Activated CD4-positive, alpha-beta T cell treated with anti-CD3 and anti-CD28 coated beads for 36 hours (primary cell): ENCODE results near the gene TENM4. TPM values are rescaled to one million over a fixed set of nuclear protein-coding genes. Genes with fewer than 3 reads are reported as not detected.
"Not testable (repeated sequence)": the region's sequence is repeated elsewhere in the genome, so short reads cannot be mapped to it uniquely, and the experiment has no call there.

Experiments
- ATAC-seq: fragments of 200-7000 bp; cut with Tn5 transposase; one replicate; pipeline ENCODE4 v1.10.0; 2021; ENCODE audit warnings: mild to moderate bottlenecking, moderate library complexity
- CTCF ChIA-PET: fragments of 350-600 bp; sonication (Branson Sonifier 250); formaldehyde crosslinking; loops from one replicate; lab custom pipeline; 2021; ENCODE audit warnings: antibody characterized with exemption; lab: Charles Lee
- POLR2A ChIA-PET: fragments of 350-600 bp; sonication (Branson Sonifier 250); formaldehyde crosslinking; loops from one replicate; lab custom pipeline; 2021; ENCODE audit warnings: antibody characterized with exemption, inconsistent platforms; lab: Charles Lee
- DNase-seq: peaks from one replicate; pipeline ENCODE4 v3.0.0-alpha.2; 2020
- H3K27ac Mint-ChIP-seq: one replicate; pipeline ENCODE4 v1.8.0; 2021; ENCODE audit warnings: mixed read lengths
- H3K27me3 Mint-ChIP-seq: one replicate; pipeline ENCODE4 v1.8.0; 2021; ENCODE audit warnings: mixed read lengths
- H3K36me3 Mint-ChIP-seq: one replicate; pipeline ENCODE4 v1.8.0; 2021; ENCODE audit warnings: low read depth, mixed read lengths
- H3K4me1 Mint-ChIP-seq: one replicate; pipeline ENCODE4 v1.8.0; 2021; ENCODE audit warnings: mixed read lengths
- H3K4me3 Mint-ChIP-seq: one replicate; pipeline ENCODE4 v1.8.0; 2021; ENCODE audit warnings: mild to moderate bottlenecking, moderate library complexity, mixed read lengths
- H3K9me3 Mint-ChIP-seq: one replicate; pipeline ENCODE4 v1.8.0; 2021; ENCODE audit warnings: low read depth, mixed read lengths
- intact Hi-C, 2 experiments: fragments of 100-400 bp; cut with DNase I in 1 of 2; cut with micrococcal nuclease in 1 of 2; formaldehyde crosslinking; loops; one replicate each; pipeline versions ENCODE4 v1.14.2 to v1.15.1; 2022 to 2024; cut with DNase I, micrococcal nuclease
- total RNA-seq, 2 experiments: library from RNA; stranded (reverse); gene quantifications; one replicate each; pipeline ENCODE4 v1.2.3, GENCODE V29; 2021

Gene TENM4
- total RNA-seq, 2 experiments from 2014 or later = not detected

DNA sequence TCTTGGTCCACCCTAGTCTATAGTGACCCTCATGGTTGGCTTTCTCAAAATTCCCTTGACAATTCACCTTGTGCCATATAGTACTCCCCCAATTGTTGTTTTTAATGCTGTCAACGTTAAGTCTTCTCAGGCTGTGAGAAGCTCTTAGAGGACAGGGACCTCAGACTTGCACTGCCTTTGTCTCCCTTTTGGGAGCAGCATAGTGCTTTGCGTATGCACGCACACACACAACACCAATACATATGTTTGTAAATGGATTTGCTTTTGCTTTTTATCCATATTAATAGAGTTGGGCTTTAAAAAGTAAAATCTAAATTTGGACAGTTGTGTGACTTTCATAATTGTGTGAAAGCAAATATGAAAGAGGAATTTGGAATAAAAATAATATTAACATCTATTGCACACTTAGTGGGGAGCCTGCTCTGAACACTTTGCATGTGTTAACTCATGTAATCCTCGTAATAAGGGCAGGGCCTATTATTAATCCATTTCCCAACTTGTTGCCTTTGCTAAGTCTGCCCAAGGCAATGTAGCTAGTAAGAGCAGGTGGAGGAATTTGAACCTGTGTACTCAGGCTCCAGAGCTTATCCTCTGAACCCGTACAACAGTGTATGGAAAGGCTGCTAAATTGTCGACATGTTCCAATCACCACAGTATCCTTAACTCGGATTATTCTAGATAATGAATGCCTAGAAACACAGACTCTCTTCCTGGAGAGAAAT, 608.4 kb downstream of the TENM4 start:
- Mint-ChIP-seq H3K27me3 (no peaks in the 10 kb centered on the region), H3K36me3 (no peaks in the 10 kb centered on the region), H3K4me1 (no peaks in the 10 kb centered on the region), H3K9me3 (no peaks in the 10 kb centered on the region), H3K4me3 (no peak overlapping the region), H3K27ac (no peak overlapping the region)
- intact Hi-C loops = no loop called here
- ChIA-PET CTCF (no interaction called here), POLR2A (no interaction called here)
- DNase-seq = no peak
- no peak for ATAC-seq

DNA sequence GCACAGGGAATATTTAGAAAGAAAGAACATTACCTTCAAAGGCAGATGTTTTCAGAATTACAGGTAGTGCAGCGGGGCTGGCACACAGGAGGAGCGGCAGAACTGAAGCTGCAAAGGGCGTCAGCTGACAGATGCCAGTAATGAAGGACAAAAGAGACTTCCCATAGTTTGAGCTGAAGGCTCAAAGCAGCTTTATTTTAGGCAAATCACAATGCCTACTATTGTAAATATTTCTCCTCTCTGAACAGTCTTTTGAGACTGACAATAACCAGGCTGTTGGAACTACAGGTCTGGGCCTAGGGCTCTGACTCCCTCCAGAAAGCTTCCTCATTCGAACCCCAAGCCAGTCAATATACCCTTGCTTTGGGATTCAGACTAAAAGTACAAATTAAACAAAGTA, 609.3 kb downstream of the TENM4 start:
- intact Hi-C loops = no loop called here
- H3K36me3 Mint-ChIP-seq = no peaks in the 10 kb centered on the region
- DNase-seq = no peak
- ChIA-PET CTCF (no interaction called here), POLR2A (no interaction called here)
- no peaks in the 10 kb centered on the region for H3K4me1 Mint-ChIP-seq
- no peak overlapping the region for H3K4me3 Mint-ChIP-seq
- ATAC-seq = no peak
- no peaks in the 10 kb centered on the region for H3K27me3 Mint-ChIP-seq
- H3K27ac Mint-ChIP-seq = no peak overlapping the region
- H3K9me3 Mint-ChIP-seq = no peaks in the 10 kb centered on the region

DNA sequence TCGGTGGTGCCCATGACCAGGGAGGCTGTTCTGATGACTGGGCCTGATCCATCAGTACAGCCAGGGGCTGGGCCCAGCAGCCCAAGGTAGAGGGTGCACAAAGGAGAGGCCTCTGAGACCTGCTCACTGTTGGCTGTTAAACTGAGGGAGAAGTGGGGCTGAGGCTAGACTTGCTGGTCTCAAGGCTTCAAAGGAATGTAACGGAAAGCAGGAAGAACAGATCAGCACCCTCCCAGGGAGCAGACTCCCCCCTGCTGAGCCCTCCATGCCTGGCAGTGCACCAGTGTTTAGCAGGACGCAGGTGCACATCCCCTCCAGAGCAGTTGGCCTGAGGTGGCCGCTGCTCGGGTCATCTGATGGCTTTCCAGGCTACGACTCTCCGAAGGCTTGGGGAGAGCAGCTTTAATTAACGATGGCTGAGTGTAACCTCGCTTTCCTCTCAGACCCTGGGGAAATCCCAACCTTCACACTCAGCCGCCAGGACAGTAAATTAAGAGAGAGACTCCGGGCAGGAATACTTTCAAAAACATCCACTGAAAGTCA, 610.5 kb downstream of the TENM4 start:
- no peak overlapping the region for H3K27ac Mint-ChIP-seq
- ATAC-seq = no peak
- H3K36me3 Mint-ChIP-seq = no peaks in the 10 kb centered on the region

DNA sequence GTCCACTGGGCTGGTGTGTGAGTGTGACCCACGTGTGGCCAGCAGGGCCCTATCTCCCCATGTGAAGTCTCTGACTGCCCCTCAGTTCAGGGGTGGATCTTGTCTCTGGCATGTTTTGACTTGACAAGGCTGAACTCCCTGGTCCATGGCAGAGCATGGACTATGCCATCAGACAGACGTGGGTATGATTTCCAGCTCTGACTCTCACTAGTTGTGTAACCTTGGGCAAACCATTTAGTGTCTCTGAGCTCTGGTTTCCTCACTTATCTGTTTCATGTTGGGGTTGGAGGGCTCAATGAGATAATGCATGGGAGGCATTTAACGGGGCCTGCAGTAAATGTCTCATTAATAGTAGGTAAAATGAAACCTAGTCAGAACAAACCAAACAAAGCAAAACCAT, 611.7 kb downstream of the TENM4 start:
- CTCF ChIA-PET = no interaction called here
- Mint-ChIP-seq H3K9me3 (no peaks in the 10 kb centered on the region), H3K36me3 (no peaks in the 10 kb centered on the region), H3K4me3 (no peak overlapping the region), H3K4me1 (no peaks in the 10 kb centered on the region), H3K27me3 (no peaks in the 10 kb centered on the region), H3K27ac (no peak overlapping the region)
- POLR2A ChIA-PET = no interaction called here
- intact Hi-C loops = no loop called here
- no peak for ATAC-seq
- no peak for DNase-seq

More for the DNA sequence above, 610.5 kb downstream of the TENM4 start:
- intact Hi-C loops = no loop called here
- Mint-ChIP-seq H3K4me3 (no peak overlapping the region), H3K9me3 (no peaks in the 10 kb centered on the region), H3K4me1 (no peaks in the 10 kb centered on the region), H3K27me3 (no peaks in the 10 kb centered on the region)
- ChIA-PET CTCF (interaction anchor here (0.5 kb wide), 1 partner anchor 400 kb away, joined by 3 read pairs; no protein-coding TSS in a partner anchor), POLR2A (no interaction called here)
- DNase-seq = no peak

DNA sequence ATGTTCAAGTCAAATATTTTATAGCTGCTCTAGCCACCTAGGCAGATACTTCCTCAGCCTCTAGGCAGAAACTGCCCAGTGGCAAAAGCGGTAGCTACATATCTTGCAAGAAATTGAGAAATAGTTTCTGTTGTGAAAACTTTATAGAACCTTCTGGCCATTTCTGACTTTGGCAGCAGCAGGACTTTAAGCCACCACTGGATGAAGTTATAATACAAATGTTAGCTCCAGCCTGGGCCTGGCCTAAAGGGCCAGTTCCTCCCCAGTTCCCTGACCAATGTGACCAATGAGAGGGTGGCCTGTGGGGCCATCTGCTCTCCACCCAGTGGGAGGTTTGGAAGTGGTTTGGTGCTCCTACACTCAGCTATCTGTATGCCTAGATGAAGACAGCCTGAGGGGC, 612.2 kb downstream of the TENM4 start:
- intact Hi-C loops = no loop called here
- H3K36me3 Mint-ChIP-seq = no peaks in the 10 kb centered on the region
- DNase-seq (no peak), ATAC-seq (no peak)
- no peaks in the 10 kb centered on the region for H3K9me3 Mint-ChIP-seq
- POLR2A ChIA-PET = no interaction called here
- no peak overlapping the region for H3K4me3 Mint-ChIP-seq
- H3K27me3 Mint-ChIP-seq = no peaks in the 10 kb centered on the region
- no peaks in the 10 kb centered on the region for H3K4me1 Mint-ChIP-seq
- H3K27ac Mint-ChIP-seq = no peak overlapping the region
- CTCF ChIA-PET = no interaction called here

DNA sequence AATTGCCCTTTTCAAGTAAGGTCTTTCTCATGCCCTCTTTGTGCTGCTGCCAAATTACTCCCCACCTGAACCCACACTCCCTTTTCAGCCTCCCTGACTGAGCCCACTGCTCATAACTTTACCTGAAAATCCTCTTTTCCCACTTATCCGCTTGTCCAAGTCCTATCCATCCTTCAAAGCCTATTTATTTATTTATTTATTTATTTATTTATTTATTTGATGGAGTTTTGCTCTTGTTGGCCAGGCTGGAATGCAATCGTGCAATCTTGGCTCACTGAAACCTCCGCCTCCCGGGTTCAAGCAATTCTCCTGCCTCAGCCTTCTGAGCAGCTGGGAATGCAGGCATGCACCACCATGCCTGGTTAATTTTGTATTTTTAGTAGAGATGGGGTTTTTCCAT, 613.5 kb downstream of the TENM4 start:
- POLR2A ChIA-PET, H3K4me1 Mint-ChIP-seq, H3K27ac Mint-ChIP-seq, H3K36me3 Mint-ChIP-seq, H3K9me3 Mint-ChIP-seq, H3K4me3 Mint-ChIP-seq, ATAC-seq, DNase-seq, intact Hi-C loops, H3K27me3 Mint-ChIP-seq, CTCF ChIA-PET: not testable (repeated sequence)

DNA sequence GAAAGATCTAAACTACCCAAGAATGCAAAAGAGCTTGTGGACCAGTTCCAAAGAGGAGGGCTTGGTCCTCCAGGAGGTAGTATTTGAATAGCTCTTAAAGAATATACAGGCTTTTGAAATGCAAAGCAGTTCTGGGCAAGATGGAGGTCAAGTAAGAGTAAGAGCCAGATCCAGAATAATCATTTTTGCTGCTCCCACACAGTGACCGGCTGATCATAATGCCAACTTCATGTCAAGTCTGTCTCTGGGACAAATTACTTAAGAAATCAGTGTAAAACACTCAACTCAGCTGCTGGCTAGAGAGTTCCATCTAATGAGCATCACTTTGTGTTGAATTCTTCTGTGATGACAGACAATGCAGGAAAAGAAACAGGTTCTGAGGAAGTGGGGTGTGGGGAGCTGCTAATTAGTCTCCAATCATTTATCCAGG, 615.2 kb downstream of the TENM4 start:
- no peaks in the 10 kb centered on the region for H3K9me3 Mint-ChIP-seq
- ChIA-PET POLR2A (no interaction called here), CTCF (interaction anchor here (0.6 to 0.8 kb wide), 3 partner anchors 23 to 1118 kb away, joined by 3 read pairs; no protein-coding TSS in a partner anchor)
- no peaks in the 10 kb centered on the region for H3K4me1 Mint-ChIP-seq
- no peak overlapping the region for H3K4me3 Mint-ChIP-seq
- DNase-seq = no peak
- ATAC-seq = no peak
- intact Hi-C loops = no loop called here
- no peaks in the 10 kb centered on the region for H3K36me3 Mint-ChIP-seq
- H3K27ac Mint-ChIP-seq = no peak overlapping the region
- H3K27me3 Mint-ChIP-seq = no peaks in the 10 kb centered on the region

DNA sequence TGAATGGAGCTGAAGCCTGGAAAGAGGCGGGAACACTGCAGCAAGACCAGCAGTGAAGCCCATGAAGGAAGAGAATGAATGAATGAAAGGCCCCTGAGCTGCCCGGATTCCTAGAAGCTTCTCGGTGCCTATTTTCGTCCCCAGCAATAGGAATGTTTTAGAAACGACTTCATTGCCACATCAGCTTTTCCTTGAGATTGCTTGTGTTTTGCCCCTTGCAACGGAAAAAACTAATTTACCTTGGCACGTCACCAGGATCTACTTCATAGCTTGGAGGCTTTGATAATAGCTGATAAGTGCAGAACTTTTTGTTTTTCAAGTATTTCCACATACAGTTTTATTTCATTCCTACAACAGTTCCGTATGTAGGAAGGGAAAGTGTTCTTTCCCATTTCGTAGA, 617.2 kb downstream of the TENM4 start:
- no peak overlapping the region for H3K27ac Mint-ChIP-seq
- peaks cover 4% of the 10 kb centered on the region for H3K27me3 Mint-ChIP-seq
- no peak overlapping the region for H3K4me3 Mint-ChIP-seq
- DNase-seq (no peak), ATAC-seq (no peak)
- no peaks in the 10 kb centered on the region for H3K9me3 Mint-ChIP-seq
- intact Hi-C loops = no loop called here
- ChIA-PET CTCF (no interaction called here), POLR2A (no interaction called here)
- no peaks in the 10 kb centered on the region for H3K36me3 Mint-ChIP-seq
- no peaks in the 10 kb centered on the region for H3K4me1 Mint-ChIP-seq

DNA sequence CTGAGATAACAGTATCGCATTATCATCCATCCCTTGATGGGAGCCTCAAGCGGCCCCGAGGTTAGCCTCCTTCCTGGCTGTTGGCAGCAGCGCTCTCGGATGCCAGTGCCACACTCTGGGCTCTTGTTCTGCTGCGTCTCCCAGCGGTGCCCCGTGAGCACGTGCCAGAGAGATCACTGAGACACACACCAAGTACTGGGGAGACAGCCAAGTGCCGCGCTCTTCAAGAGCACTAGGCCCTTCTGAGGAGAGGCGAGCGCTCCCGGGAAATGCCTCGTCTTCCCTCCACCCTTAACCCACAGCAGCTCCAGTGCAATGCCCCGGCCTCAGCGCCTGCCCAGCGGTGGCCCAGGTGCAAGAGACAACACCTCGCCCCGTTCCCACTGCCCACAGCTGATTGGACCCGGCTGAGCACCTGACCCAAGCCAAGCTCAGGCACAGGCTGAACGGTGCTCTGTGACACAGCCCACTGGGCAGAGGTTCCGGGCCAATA, 617.9 kb downstream of the TENM4 start:
- ATAC-seq = no peak
- Mint-ChIP-seq H3K4me3 (no peak overlapping the region), H3K9me3 (no peaks in the 10 kb centered on the region), H3K27me3 (peaks cover 4% of the 10 kb centered on the region), H3K27ac (no peak overlapping the region), H3K36me3 (no peaks in the 10 kb centered on the region), H3K4me1 (no peaks in the 10 kb centered on the region)
- intact Hi-C loops = no loop called here
- POLR2A ChIA-PET = no interaction called here
- no peak for DNase-seq
- CTCF ChIA-PET = interaction anchor here (0.7 kb wide), 1 partner anchor 33 kb away, joined by 4 read pairs; no protein-coding TSS in a partner anchor

DNA sequence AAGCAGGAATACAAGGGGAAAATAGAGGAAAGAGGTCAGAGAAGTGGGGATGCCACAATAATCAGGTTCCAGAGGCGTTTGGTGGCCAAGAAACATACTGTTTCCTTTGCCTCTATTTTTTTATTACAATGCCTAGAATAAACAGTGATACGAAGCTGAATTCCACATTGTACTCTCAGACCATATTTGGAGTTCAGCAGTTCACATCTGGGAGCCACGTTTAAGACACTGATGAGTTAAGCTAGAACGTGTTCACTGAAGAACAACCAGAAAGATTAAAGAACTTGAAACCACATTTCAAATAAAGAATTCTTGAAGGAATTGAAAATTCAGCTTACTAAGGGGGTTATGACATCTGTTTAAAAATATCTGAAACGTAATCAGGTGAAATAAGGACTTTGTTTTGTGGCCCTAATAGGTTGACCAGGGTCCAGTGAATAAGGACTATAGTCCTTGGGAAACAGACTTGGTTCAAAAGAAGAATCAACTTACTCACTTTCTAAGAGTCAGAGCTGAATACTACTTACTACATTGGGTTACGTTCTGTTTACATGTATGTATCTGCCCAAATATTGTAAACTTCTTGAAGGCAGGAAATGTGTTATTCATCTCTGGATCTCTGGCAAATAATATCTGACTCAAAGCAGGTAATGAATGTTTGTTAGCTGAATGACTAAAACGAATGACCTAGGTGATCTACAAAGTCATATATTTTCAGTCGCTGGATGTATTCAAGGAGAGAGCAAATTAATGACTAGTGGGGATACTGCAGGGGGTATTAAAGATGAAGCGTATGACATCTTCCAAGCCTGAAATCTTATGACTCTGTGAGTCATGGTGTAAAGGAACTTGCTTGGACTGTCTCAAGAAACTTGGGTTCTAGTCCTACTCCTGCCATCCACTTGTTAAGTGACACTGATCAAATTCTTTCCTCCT, 619.2 kb downstream of the TENM4 start:
- no peak overlapping the region for H3K4me3 Mint-ChIP-seq
- no peak overlapping the region for H3K27ac Mint-ChIP-seq
- ATAC-seq (no peak), DNase-seq (no peak)
- H3K36me3 Mint-ChIP-seq = no peaks in the 10 kb centered on the region
- intact Hi-C loops = no loop called here
- peaks cover 4% of the 10 kb centered on the region for H3K27me3 Mint-ChIP-seq
- POLR2A ChIA-PET = no interaction called here
- no peaks in the 10 kb centered on the region for H3K4me1 Mint-ChIP-seq
- no peaks in the 10 kb centered on the region for H3K9me3 Mint-ChIP-seq
- CTCF ChIA-PET = interaction anchor here (1.0 to 1.7 kb wide), 2 partner anchors 25 to 29 kb away, joined by 4 to 6 read pairs; no protein-coding TSS in a partner anchor

DNA sequence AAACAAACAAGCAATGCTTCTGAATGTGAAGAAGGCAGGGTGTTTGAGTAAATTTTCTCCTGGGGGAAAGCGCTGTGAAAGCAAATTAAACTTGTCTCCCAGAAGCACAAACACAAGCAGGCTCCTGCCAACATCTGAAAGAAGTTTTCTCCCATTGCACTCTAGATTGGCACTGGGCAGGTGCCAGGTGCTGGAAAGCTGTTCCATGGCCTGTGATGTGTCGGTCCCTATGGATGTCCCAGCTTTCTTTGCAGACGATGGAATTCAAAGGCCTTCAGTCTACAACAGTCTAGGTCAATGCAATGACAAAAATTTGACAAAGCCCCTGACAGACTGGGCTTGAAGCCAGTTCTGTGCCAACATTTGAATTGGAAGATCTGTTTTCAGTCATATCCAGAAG, 620.1 kb downstream of the TENM4 start:
- no peak for ATAC-seq
- H3K4me3 Mint-ChIP-seq = no peak overlapping the region
- peaks cover 4% of the 10 kb centered on the region for H3K27me3 Mint-ChIP-seq
- ChIA-PET POLR2A (no interaction called here), CTCF (interaction anchor here (1.7 kb wide), 1 partner anchor 25 kb away, joined by 6 read pairs; no protein-coding TSS in a partner anchor)
- H3K36me3 Mint-ChIP-seq = no peaks in the 10 kb centered on the region
- H3K9me3 Mint-ChIP-seq = no peaks in the 10 kb centered on the region
- no peaks in the 10 kb centered on the region for H3K4me1 Mint-ChIP-seq
- no peak for DNase-seq
- intact Hi-C loops = no loop called here
- no peak overlapping the region for H3K27ac Mint-ChIP-seq
